Endodermal cell (in vitro differentiated cells): ENCODE measurements around the gene MICALL1. TPM values are rescaled to one million over a fixed set of nuclear protein-coding genes. Genes with fewer than 3 reads are reported as not detected.
A peak's percentile ranks its signal among the peaks of the same experiment; 100 is the strongest.
"Not testable (repeated sequence)": the region's sequence is repeated elsewhere in the genome, so short reads cannot be mapped to it uniquely, and the experiment has no call there.

Source experiments
- DNase-seq: peaks from one replicate; pipeline ENCODE4 v3.0.0-alpha.2; 2017
- H3K27ac ChIP-seq: 2 replicates; pipeline ENCODE4 v1.5.1; 2013; ENCODE audit warnings: mild to moderate bottlenecking, low read depth, low read length, moderate library complexity
- H3K27me3 ChIP-seq: 2 replicates; pipeline ENCODE4 v1.6.1; 2013; ENCODE audit warnings: mild to moderate bottlenecking, low read length, moderate library complexity; ENCODE audit not compliant: insufficient read depth, control insufficient read depth, poor library complexity, severe bottlenecking
- H3K36me3 ChIP-seq: 2 replicates; pipeline ENCODE4 v1.7.0; 2013; ENCODE audit warnings: mild to moderate bottlenecking, low read length, moderate library complexity; ENCODE audit not compliant: control insufficient read depth, insufficient read depth
- H3K4me1 ChIP-seq: one replicate; pipeline ENCODE4 v1.7.0; 2013; ENCODE audit warnings: low read length; ENCODE audit not compliant: control insufficient read depth, insufficient read depth
- H3K4me3 ChIP-seq: 2 replicates; pipeline ENCODE4 v1.5.1; 2013; ENCODE audit warnings: mild to moderate bottlenecking, low read length, moderate library complexity
- H3K9ac ChIP-seq: 2 replicates; pipeline ENCODE4 v1.6.1; 2013; ENCODE audit warnings: mild to moderate bottlenecking, low read length, moderate library complexity; ENCODE audit not compliant: poor library complexity, severe bottlenecking; ENCODE audit errors: extremely low read depth
- H3K9me3 ChIP-seq: 2 replicates; pipeline ENCODE4 v1.6.1; 2013; ENCODE audit warnings: mild to moderate bottlenecking, low read length, moderate library complexity; ENCODE audit not compliant: control insufficient read depth
- H3K27ac Mint-ChIP-seq: 2 replicates; pipeline ENCODE4 v1.8.0; 2020; ENCODE audit warnings: mixed read lengths
- H3K27me3 Mint-ChIP-seq: 2 replicates; pipeline ENCODE4 v1.8.0; 2021; ENCODE audit warnings: mild to moderate bottlenecking, mixed read lengths; ENCODE audit not compliant: insufficient read depth
- H3K36me3 Mint-ChIP-seq: 2 replicates; pipeline ENCODE4 v1.8.0; 2020; ENCODE audit warnings: low read depth, mixed read lengths
- H3K4me1 Mint-ChIP-seq: 2 replicates; pipeline ENCODE4 v1.8.0; 2020; ENCODE audit warnings: mixed read lengths
- H3K4me3 Mint-ChIP-seq: 2 replicates; pipeline ENCODE4 v1.8.0; 2020; ENCODE audit warnings: mild to moderate bottlenecking, moderate library complexity, mixed read lengths
- H3K9me3 Mint-ChIP-seq: 2 replicates; pipeline ENCODE4 v1.8.0; 2020; ENCODE audit warnings: mild to moderate bottlenecking, mixed read lengths
- WGBS, 2 experiments: methylation state at CpG; one replicate each; pipeline versions ENCODE4 v1.1.5 to v1.1.7; 2013; ENCODE audit warnings: missing lambda C conversion rate in 2 of 2, mixed read lengths in 1 of 2; ENCODE audit not compliant: insufficient coverage in 1 of 2, insufficient read length in 1 of 2; 5-methylcytosine and 5-hydroxymethylcytosine counted together
- total RNA-seq, 2 donors: library from RNA; stranded (reverse); fragmentation: NEBNext Ultra II Directional in 1 of 2; extraction: Animal tissue kit (Norgen Biotek cat#: 25700) in 1 of 2; gene quantifications; 2 replicates in 1 of 2; 3 replicates in 1 of 2; pipeline ENCODE4 v1.2.1, GENCODE V29; 2021
- TF ChIP-seq, protein P1 (sequence below): fragments of 200-600 bp; sonication (generic); conservative IDR thresholded peaks from 2 replicates; pipeline ENCODE4 v1.5.0; 2021; ENCODE audit warnings: antibody characterized with exemption, mild to moderate bottlenecking

Gene MICALL1
- total RNA-seq, 2 donors from 2014 or later, result 33.5 to 36.6 TPM

DNA sequence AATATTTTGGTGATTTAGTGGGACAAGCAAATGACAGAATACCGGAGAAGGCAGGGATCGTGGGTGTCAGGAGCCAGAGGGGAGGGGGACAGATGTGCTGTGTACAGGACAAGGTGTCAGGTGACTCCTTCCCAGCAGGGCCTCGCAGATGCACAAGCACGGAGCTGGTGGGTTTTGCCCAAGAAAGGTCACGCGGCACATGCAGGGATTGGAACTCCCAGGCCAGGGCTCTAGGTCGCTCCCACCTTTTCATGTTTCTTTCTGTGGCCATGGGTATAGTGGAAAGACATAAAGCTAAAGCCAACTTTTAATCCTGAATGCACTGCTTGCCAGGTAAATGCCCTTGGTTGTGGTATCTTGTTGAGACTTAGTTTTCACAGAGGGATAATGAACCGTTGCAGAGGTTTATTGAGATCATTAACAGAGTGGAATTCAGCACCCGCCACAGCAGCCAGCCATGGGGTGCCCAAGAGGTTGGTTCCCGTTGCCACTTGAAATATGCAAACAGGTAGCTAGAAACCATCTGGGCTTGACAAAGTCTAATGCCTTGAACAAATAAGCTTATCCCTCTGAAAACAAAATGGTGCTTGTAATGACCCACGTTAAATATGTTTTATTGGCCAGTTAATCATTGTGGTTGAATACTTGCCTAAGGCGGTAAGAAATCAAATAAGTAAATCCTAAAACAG lies 37.2 kb downstream of the MICALL1 start:
- H3K9me3 ChIP-seq, result no peaks in the 10 kb centered on the region
- H3K27ac ChIP-seq, result no peak overlapping the region
- 91 to 96% methylated on average over 10 to 12 of the region's 12 CpGs for WGBS, 2 experiments
- no peaks in the 10 kb centered on the region for H3K27me3 ChIP-seq
- DNase-seq, result no peak
- Mint-ChIP-seq H3K27ac (no peak overlapping the region), H3K36me3 (peaks cover 19% of the 10 kb centered on the region), H3K4me3 (no peak overlapping the region), H3K4me1 (no peaks in the 10 kb centered on the region), H3K27me3 (no peaks in the 10 kb centered on the region), H3K9me3 (no peaks in the 10 kb centered on the region)
- no peak overlapping the region for H3K9ac ChIP-seq
- no peaks in the 10 kb centered on the region for H3K4me1 ChIP-seq
- H3K4me3 ChIP-seq, result no peak overlapping the region
- peaks cover 16% of the 10 kb centered on the region for H3K36me3 ChIP-seq
- TF ChIP-seq, protein P1, sequence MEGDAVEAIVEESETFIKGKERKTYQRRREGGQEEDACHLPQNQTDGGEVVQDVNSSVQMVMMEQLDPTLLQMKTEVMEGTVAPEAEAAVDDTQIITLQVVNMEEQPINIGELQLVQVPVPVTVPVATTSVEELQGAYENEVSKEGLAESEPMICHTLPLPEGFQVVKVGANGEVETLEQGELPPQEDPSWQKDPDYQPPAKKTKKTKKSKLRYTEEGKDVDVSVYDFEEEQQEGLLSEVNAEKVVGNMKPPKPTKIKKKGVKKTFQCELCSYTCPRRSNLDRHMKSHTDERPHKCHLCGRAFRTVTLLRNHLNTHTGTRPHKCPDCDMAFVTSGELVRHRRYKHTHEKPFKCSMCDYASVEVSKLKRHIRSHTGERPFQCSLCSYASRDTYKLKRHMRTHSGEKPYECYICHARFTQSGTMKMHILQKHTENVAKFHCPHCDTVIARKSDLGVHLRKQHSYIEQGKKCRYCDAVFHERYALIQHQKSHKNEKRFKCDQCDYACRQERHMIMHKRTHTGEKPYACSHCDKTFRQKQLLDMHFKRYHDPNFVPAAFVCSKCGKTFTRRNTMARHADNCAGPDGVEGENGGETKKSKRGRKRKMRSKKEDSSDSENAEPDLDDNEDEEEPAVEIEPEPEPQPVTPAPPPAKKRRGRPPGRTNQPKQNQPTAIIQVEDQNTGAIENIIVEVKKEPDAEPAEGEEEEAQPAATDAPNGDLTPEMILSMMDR, result no peak

- no peaks in the 10 kb centered on the region for H3K9me3 ChIP-seq
- Mint-ChIP-seq H3K4me3 (no peak overlapping the region), H3K36me3 (peaks cover 19% of the 10 kb centered on the region), H3K9me3 (no peaks in the 10 kb centered on the region), H3K27me3 (no peaks in the 10 kb centered on the region), H3K27ac (no peak overlapping the region), H3K4me1 (no peaks in the 10 kb centered on the region)
- no peak overlapping the region for H3K4me3 ChIP-seq
- DNase-seq, result no peak
- no peaks in the 10 kb centered on the region for H3K4me1 ChIP-seq
- peaks cover 15% of the 10 kb centered on the region for H3K36me3 ChIP-seq
- TF ChIP-seq, protein P1, result no peak
- no peaks in the 10 kb centered on the region for H3K27me3 ChIP-seq
- H3K9ac ChIP-seq, result no peak overlapping the region
- H3K27ac ChIP-seq, result no peak overlapping the region
- 92 to 93% methylated on average over 5 to 7 of the region's 7 CpGs for WGBS, 2 experiments
Observed at GRCh38 chr22:37943825-37944198, 37.7 kb downstream of the MICALL1 start.

DNA sequence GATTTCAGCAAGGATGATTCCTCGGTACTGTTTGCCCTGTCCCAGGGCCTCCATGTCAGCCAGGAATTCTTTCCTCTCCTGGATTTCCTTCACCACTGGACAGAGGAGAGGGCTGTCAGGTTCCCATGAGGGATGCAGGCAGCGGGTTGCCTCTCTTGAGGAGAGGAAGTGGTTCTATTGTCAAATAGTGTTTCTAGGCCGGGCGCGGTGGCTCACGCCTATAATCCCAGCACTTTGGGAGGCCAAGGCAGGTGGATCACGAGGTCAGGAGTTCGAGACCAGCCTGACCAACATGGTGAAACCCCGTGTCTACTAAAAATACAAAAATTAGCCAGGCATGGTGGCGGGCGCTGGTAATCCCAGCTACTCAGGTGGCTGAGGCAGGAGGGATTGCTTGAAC lies 38.3 kb downstream of the MICALL1 start:
- not testable (repeated sequence) for H3K27me3 ChIP-seq, H3K9me3 Mint-ChIP-seq, H3K4me3 ChIP-seq, H3K4me3 Mint-ChIP-seq, H3K27me3 Mint-ChIP-seq, DNase-seq, H3K9me3 ChIP-seq, H3K27ac ChIP-seq, H3K36me3 ChIP-seq, H3K4me1 ChIP-seq, H3K9ac ChIP-seq, H3K4me1 Mint-ChIP-seq
- peaks cover 16% of the 10 kb centered on the region for H3K36me3 Mint-ChIP-seq
- WGBS, 2 experiments, result 97% methylated on average over 11 of the region's 11 CpGs; no CpG with 5 or more reads in 1 of the 2 experiments
- peak overlapping the region; percentile 17 for H3K27ac Mint-ChIP-seq

- H3K9me3 Mint-ChIP-seq, H3K9ac ChIP-seq, H3K4me3 Mint-ChIP-seq, H3K27me3 Mint-ChIP-seq, H3K27me3 ChIP-seq, DNase-seq, H3K27ac Mint-ChIP-seq, H3K9me3 ChIP-seq, H3K27ac ChIP-seq, H3K4me1 ChIP-seq, H3K4me1 Mint-ChIP-seq, H3K36me3 ChIP-seq, H3K36me3 Mint-ChIP-seq, H3K4me3 ChIP-seq: not testable (repeated sequence)
- 91 to 98% methylated on average over 9 to 14 of the region's 14 CpGs for WGBS, 2 experiments
Observed at GRCh38 chr22:37947142-37947795, 41.2 kb downstream of the MICALL1 start.
